ENCODE data around the gene SPIRE2.
"Not testable (repeated sequence)": the region's sequence is repeated elsewhere in the genome, so short reads cannot be mapped to it uniquely, and the experiment has no call there.

Gene SPIRE2, protein sequence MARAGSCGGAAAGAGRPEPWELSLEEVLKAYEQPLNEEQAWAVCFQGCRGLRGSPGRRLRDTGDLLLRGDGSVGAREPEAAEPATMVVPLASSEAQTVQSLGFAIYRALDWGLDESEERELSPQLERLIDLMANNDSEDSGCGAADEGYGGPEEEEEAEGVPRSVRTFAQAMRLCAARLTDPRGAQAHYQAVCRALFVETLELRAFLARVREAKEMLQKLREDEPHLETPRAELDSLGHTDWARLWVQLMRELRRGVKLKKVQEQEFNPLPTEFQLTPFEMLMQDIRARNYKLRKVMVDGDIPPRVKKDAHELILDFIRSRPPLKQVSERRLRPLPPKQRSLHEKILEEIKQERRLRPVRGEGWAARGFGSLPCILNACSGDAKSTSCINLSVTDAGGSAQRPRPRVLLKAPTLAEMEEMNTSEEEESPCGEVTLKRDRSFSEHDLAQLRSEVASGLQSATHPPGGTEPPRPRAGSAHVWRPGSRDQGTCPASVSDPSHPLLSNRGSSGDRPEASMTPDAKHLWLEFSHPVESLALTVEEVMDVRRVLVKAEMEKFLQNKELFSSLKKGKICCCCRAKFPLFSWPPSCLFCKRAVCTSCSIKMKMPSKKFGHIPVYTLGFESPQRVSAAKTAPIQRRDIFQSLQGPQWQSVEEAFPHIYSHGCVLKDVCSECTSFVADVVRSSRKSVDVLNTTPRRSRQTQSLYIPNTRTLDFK

GRCh38 chr16:89828199-89828869, at the start of gene SPIRE2:
SPIRE2 (plus strand) TSS chr16:89828475; CDS start chr16:89828551, 76 bp downstream.
- in situ Hi-C loops (cut with MboI; ENCODE audit: low sequenced_read_pairs) = no loop called here

- in situ Hi-C loops (cut with MboI; ENCODE audit: low sequenced_read_pairs) = no loop called here
Measured at GRCh38 chr16:89779231-89779908, 48.9 kb upstream of the SPIRE2 start.

DNA sequence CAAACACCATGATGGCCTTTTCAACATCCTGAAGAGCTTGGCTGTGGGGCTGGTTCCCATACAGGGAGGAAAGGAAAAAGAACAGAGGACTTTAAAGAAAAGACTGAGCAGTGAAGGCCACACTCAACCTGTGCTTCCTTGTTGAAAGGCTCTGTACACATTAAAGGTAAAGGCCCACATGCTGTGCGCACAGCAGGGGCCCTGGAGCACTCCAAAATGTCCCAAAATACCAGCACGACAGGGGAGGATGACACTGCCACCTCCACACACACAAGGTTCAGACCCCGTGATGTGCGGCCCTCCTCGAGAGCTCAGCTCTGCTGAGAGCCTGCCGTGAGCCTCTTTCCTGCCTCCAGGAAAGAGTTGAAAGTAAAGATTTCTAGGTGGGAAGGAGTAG, 48.4 kb upstream of the SPIRE2 start:
- in situ Hi-C loops (cut with MboI; ENCODE audit: low sequenced_read_pairs) = no loop called here

DNA sequence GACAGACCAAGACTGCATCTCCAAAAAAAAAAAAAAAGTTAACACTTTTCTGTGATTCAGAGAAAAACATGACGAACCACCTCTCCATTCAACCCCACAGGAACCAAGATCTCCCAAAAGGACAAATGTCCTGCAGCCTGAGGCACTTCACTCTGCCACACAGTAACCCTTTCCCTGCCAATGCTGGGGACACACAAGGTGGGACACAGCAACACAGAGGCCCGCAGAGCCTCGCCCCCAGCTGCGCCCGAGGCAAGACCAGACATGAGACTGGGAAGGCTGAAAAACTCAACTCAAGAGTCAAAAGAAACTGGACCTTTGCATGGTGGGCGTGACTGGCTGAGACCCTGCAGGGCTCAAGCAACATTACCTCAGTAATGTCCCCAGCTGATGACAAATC, 45.8 kb upstream of the SPIRE2 start:
- in situ Hi-C loops (cut with MboI; ENCODE audit: low sequenced_read_pairs) = no loop called here

DNA sequence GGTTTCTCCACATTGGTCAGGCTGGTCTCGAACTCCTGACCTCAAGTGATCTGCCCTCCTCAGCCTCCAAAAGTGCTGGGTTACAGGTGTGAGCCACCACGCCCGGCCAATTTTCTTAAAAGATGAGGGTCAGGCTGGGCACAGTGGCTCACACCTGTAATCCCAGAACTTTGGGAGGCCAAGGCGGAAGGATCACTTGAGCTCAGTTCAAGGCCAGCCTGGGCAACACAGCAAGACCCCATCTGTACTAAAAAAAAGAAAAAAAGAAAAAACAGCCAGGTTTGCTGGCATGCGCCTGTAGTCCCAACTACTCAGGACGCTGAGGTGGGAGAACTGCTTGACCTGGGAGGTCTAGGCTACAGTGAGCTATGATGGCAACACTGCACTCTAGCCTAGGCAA, 44.3 kb upstream of the SPIRE2 start:
- in situ Hi-C loops (cut with MboI; ENCODE audit: low sequenced_read_pairs) = not testable (repeated sequence)

GRCh38 chr16:89784406-89784805, 43.9 kb upstream of the SPIRE2 start:
- in situ Hi-C loops (cut with MboI; ENCODE audit: low sequenced_read_pairs) = no loop called here

GRCh38 chr16:89785523-89786155, 42.6 kb upstream of the SPIRE2 start:
- in situ Hi-C loops (cut with MboI; ENCODE audit: low sequenced_read_pairs) = no loop called here

DNA sequence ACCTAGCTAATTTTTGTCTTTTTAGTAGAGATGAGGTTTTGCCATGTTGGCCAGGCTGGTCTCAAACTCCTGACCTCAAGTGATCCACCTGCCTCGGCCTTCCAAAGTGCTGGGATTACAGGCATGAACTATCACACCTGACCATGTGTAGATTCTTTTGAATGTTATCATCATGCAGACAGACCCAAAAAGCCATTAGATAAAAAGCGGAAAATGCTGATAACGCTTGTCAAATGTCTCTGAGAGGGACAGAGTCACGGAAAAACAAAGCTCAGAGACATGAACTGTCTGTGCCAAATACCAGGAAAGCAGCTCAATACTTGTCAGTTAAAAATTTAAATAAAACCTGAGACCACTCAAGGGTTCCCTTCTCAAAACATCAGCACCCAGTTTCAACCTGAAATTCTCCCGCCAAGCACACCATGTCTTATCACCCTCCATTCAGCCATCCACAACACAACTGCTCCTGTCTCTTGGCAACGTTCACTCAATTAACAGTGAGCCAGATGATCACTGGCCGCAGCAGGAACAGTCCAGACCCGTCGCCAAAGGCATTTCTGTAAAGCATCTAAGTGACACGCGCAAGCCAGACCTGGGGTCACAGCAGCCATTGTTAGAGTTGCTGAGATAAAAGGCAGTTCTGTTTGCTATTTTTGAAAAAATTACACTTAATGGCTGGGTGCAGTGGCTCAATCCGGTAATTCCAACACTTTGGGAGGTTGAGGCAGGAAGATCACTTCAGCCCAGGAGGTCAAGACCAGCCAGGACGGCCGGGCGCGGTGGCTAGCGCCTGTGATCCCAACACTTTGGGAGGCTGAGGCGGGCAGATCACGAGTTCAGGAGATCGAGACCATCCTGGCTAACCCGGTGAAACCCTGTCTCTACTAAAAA, 41.6 kb upstream of the SPIRE2 start:
- in situ Hi-C loops (cut with MboI; ENCODE audit: low sequenced_read_pairs) = no loop called here

- in situ Hi-C loops (cut with MboI; ENCODE audit: low sequenced_read_pairs) = no loop called here
Measured at GRCh38 chr16:89787365-89787805, 40.9 kb upstream of the SPIRE2 start.

- in situ Hi-C loops (cut with MboI; ENCODE audit: low sequenced_read_pairs) = no loop called here
Measured at GRCh38 chr16:89791278-89791995, 36.8 kb upstream of the SPIRE2 start.

DNA sequence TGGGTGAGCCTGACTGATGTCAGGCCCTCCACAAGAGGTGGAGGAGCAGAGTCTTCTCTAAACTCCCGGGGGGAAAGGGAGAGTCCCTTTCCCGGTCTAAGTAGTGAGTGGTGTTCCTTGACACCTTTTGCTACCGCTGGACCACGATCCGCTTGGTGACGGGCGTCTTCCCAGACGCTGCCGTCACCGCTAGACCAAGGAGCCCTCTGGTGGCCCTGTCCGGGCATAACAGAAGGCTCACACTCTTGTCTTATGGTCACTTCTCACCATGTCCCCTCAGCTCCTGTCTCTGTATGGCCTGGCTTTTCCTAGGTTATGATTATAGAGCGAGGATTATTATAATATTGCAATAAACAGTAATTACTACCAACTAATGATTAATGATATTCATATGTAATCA, 35.2 kb upstream of the SPIRE2 start:
- in situ Hi-C loops (cut with MboI; ENCODE audit: low sequenced_read_pairs) = not testable (repeated sequence)

- in situ Hi-C loops (cut with MboI; ENCODE audit: low sequenced_read_pairs) = no loop called here
Measured at GRCh38 chr16:89793955-89794354, 34.3 kb upstream of the SPIRE2 start.

- in situ Hi-C loops (cut with MboI; ENCODE audit: low sequenced_read_pairs) = no loop called here
Measured at GRCh38 chr16:89795676-89796075, 32.6 kb upstream of the SPIRE2 start.

DNA sequence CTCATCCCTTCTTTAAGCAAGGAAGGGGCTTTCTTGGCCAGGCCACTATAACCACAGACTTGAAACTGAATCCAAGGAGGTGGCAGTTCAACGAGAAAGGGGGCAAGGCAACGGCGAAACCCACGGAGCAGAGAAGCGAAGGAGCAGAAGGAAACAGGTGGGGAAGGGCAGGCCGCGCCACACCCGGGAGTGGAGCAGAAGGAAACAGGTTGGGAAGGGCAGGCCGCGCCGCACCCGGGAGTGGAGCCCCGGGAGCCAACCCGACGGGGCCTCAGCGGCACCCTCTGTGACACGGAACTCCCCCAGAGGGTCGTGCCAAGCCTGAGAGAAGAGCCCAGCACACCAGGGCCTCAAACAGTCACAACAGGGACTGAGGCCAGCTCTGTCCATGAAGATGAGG, 32.2 kb upstream of the SPIRE2 start:
- in situ Hi-C loops (cut with MboI; ENCODE audit: low sequenced_read_pairs) = no loop called here

GRCh38 chr16:89798126-89798525, 30.1 kb upstream of the SPIRE2 start:
- in situ Hi-C loops (cut with MboI; ENCODE audit: low sequenced_read_pairs) = no loop called here

- in situ Hi-C loops (cut with MboI; ENCODE audit: low sequenced_read_pairs) = no loop called here
Measured at GRCh38 chr16:89798832-89799370, 29.4 kb upstream of the SPIRE2 start.

GRCh38 chr16:89801800-89802199, 26.5 kb upstream of the SPIRE2 start:
- in situ Hi-C loops (cut with MboI; ENCODE audit: low sequenced_read_pairs) = no loop called here

GRCh38 chr16:89805136-89805905, 23.0 kb upstream of the SPIRE2 start:
- in situ Hi-C loops (cut with MboI; ENCODE audit: low sequenced_read_pairs) = no loop called here

All from HL-60/S4 (cell line).